NCI-H524 (cell line): Measurements from ENCODE around the gene CDC42BPA.
A peak's percentile ranks its signal among the peaks of the same experiment; 100 is the strongest.

Source experiments
- DNase-seq, 2 experiments: peaks; one replicate each; lab custom pipeline; 2025; lab: John Stamatoyannopoulos, UW

Gene CDC42BPA

DNA sequence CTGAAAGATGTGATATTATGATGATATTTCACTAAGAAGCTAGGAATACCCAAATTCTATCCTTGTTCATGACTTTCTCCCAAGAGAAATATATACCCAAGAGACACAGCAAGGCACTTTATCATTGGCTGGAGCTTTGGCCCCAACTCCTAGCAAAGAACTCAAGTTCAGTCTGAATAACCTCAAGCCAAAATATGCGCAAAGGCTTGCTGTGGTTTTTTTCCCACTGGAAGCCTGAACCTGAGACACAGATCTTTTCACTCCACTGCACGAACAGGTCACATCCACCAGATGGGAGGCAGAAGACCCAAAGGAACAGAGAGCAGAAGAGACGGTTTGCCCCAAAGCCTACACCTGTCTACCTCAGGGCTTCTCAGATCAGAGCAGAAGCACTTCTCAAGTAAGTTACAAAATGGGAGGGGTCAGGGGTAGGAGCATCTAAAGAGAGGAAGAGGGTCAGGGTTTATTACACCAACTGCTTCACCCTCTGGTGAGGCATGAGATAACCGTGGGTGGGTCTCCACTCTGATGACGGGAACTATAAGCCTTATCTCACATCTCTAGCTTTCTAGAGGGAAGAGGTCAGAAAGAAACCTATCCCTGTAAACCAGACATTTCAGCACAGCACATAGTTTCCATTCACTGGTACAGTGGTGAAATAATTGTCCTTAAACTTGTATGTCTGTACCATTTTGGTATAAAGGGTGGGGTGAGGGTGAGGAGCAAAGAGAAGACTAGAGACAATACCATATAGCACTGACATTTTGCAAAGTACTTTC lies 17.1 kb upstream of the CDC42BPA start:
- DNase-seq, result no peak

DNA sequence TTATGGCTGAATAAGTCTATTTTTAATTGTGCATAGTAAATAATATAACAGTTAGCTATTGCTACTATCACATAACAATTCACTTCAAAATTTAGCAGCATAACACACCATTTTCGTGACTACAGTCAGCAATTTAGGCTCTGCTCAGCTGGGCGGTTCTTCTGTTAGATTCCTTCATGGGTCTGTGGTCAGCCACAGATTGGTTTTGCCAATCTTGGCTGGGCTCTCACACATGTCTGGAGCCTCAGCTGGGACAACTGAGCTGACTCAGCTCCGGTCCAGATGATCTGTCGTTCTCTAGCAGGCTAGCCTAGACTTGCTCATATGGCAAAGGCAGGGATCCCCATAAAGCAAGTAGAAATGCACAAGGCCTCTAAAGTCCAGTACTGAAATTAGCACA lies 15.1 kb upstream of the CDC42BPA start:
- DNase-seq, result no peak

DNA sequence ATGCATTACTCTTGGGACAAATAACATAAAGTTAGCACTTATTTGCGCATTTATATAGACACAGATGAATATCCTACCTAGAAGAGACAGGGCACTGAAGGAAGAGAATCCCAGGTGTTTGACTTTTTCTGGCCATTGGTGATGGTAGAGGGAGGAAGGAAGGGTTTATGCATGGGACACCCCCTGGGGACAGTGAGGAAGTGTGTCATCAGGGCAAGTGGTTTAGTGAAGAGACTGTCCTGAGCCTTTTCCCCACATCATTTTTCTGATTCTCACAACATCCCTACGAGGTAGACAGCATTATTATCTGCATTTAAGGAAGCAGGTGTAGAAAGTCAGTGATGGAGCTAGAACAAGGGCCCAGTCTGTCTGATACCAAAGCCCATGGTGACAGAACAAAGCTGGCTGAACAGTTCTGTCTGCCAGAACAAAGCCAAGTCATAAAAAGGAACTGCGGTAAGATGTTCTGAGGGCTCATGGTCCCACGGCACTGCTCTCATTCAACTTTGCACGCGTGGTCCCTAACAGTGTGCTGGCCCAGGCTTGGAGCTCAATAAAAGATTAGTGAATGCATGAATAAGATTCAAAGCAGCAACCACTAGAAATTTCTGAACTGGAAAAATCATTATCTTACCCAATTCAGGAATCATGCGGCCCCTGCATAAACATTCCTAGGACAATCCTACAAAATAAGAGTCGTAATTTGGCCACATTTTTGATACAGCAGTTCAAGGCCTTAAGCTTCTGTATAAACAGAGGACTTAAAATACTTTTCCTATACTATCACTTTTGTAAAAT lies 12.2 kb upstream of the CDC42BPA start:
- DNase-seq, result no peak

DNA sequence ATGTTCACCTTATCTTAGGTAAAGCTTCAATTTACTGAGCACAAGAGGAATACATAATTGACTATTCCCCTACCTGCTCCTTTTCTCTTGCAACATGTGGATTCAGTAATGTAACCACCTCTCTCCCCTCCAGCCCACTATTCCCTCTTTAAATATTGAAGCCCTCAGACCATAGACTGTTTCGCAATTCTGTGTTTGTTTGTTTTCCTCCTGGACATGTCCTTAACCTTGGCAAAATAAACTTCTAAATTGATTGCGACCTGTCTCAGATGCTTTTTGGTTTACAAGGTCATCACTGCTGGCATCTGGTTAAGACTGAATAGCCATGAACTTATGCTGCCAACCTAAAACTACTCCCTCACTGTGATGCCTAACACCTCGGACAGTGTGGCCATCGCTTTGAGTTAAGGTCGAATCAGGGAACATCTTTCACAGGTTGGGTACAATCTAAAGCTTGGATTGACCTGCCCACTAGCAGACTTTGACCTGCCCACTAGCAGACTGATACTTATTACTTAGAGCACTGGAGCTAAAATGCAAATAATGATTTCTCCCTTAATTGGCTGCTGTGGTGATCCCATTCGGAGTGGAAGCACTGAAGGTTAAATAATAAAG lies 10.2 kb upstream of the CDC42BPA start:
- DNase-seq, result no peak

DNA sequence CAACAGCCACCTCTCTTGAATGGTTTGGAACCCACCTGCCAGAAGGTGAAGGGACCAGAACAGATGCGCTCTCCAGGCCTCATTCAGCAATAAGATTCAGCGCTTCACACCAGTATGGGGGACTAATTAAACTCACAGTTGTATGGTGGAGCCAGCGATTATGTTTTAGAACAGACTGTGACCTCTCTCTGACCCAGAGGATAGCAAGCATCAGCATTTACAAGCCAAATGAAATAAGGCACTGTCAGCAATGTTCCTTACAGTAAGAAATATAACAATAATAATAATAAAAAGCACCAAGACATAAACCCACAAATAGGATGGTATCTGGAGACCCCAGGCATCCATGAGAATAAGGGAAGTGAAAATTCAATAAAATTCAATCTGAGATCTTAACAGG lies 6.9 kb upstream of the CDC42BPA start:
- peak; percentile 20 to 66 for DNase-seq

DNA sequence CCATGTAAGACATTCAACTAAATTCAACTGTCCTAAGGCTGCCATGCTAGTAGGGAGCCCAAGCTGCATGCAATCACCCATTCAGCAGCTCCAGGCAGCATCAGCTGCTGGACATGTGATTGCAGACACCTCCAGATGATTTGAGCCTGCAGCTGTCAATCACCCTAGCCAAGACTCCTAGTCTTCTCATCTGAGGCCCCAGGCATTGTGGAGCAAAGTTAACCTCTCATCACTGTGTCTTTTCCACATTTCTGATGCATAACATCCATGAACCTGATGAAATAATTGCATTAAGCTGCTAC lies 5.6 kb upstream of the CDC42BPA start:
- DNase-seq, result no peak

DNA sequence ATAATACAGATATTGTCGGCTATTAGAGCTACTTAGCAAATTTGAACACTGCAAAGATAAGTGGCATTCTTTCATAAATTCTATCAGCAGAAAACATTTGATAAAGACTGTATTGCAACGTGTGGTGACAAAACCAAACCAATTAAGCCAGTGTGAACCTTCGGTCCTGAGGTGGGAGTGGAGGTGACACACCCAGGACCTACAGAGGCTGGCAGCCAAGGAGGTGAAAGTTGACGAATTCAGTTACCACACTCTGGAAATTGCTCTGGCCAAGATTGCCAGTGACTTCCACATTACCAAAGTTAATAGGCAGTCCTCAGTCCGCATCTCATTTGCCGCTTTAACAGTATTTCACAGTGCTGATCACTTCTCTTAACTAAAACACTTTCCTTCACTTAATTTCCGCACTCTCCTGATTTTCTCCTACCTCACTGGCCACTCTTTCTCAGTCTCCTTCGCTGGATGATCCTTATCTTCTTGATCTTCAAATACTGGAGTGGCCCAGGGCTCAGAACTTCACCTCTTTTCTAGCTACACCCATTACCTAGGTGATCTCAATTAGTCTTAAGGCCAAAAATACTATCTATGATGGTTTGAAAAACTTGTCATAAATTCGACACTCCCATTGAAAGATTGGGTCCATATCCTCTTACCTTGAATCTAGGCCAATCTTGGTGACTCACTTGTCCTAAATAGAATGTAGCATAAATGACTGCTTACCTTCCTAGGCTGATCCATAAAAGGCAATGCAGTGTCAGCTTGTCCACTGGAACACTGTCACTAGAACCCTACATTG lies 5.1 kb upstream of the CDC42BPA start:
- no peak for DNase-seq

DNA sequence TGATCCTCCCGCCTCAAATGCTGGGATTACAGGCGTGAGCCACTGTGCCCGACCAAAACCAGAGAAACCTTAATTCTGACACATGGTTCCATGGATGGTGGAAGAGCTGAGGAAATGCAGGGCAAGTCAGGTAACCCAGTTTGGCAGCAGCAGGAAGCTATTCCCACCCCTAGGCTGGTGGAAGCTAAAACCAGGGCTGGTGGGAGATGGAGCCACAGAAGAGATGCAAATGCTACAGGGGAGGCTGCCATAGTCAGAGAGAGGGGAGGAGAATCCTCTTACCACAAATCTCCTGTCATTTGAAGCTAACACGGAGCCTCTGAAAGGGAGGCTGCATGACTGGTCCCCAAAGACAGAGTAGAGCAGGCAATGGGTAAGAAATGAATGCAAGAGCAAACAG lies 4.1 kb upstream of the CDC42BPA start:
- no peak for DNase-seq

DNA sequence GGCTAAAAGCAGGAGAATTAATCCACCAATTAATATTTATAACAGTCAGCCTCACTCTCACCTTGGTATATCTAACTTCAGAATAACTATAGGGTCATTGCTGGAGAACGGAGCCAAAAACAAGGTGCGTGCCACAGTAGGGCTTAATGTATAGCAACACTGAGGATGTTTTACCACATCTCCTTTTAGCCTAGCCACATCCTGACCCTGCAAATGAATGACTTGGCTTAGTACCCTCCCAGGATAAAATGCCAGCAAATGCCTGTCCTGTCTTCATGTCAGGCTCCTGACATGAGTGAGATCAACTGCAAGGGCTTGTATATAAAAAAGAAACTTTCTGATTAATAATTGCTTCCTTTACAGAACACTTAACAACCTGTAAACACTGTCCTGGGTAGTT lies 2.7 kb upstream of the CDC42BPA start:
- no peak for DNase-seq

DNA sequence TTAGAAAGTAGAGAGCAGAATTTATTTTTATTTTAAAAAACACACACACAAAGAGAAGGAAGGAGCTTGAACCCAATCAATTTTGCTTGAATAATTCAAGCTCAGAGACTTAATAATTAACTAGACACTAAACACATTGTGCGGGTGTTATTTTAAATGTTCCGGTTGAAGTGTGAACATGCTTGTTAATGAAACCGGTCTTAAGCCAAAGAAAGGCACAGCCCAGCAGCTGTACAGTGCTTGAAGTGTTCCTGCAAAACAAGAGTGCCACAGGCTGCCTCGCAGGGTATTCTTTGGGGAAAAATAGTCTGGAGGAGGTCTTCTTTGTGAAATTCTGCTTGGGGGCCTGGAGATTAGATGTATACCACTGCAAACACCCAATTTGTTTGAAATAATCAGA lies 2.2 kb upstream of the CDC42BPA start:
- DNase-seq, result peak in 1 of 2 experiments; percentile 60

DNA sequence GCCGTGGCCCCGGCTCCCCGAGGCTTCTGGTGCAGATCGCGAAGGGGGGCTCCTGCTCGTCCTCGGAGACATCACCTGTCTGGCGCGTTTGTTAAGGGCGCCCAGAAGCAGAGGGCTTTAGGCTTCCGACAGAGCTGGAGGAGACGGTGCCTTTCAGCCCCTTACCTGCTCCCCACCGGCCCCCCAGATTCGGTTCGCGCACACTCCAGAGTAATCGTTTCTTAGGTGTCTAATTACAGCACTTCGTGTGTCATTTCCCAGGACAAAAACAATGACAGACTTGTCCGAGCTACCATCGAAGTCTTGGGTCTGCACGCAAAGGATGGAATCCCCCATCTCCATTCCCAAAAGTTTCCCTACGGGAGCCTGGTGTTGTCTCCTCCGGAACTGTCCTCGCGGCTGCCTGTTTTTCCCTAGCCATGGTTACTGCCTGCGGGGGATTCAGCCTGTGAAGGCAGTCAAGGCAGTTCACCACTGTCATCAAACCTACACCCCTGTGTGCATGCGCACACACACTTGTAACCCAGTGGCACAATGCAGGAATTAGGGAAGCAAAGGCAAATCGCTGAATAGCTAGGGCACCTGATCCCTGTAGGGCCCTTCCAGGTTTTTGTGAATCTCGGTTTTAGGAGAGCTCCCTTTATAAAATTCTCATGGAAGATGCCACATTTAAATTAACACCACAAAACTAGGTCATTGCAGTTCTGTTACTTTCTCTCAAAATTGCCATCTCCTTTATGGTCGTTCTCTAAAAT lies 738 bp upstream of the CDC42BPA start:
- peak; percentile 51 to 73 for DNase-seq

DNA sequence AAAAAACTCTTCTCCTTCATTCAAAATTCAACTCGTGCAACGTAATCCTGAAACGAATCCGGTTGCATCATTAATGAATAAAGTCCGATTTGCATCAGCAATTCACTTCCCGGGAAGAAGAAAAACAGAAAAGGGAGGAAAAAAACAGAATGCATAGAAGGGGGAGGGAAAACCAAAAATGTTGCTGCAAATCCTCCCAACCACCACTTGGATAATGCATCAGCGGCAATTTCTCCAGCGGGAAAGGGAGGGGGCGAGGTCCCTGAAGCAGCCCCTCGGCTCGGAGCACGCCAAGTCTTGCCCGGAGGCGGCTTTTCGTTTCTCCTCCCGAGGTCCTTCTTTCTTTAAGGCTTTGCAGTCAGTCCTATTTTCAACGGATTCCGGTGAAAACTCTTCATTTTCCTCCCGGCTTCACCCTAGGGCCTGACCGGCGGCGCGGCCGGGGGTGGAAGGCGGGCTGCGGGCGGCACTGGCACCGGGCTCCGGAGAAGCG lies 723 bp downstream of the CDC42BPA start:
- peak; percentile 6 to 51 for DNase-seq

DNA sequence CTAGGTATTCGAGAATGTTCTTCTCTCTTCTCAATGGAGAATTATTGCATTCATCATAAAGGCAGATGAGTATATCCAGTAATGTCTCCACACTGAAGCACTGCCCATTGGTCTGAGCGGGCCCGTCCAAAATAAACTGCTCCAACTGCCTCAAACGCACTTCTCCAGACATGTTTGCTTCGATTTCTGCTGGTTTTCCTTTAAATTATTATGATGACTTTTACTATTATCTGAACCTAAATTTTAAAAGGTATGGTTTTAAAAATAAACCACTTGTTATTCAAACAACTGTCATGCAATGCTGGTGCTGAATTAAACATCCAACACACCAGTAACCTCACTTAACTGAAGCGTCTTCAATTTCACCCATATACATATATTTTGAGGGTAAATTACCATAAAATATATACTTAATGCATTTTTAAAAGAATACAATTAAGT lies 1.3 kb downstream of the CDC42BPA start:
- peak in 1 of 2 experiments; percentile 11 for DNase-seq

DNA sequence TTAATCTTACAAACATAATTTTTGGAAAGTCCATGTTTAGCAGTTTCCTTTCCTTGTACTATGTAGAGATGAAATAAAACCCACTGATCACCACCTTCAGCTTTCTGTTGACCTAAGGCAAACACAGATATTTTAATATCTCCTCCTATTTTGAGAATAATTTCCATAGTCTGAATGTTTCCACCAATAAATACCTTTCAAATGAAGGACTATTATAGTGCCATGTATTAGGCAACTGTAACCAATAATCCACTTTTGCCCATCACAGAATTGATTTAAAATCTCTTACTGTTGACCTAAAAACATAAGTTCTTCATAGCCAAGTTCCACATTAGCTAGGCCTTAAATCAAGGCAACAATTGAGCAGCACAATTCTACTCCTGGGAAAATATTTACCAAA lies 1.8 kb downstream of the CDC42BPA start:
- no peak for DNase-seq

DNA sequence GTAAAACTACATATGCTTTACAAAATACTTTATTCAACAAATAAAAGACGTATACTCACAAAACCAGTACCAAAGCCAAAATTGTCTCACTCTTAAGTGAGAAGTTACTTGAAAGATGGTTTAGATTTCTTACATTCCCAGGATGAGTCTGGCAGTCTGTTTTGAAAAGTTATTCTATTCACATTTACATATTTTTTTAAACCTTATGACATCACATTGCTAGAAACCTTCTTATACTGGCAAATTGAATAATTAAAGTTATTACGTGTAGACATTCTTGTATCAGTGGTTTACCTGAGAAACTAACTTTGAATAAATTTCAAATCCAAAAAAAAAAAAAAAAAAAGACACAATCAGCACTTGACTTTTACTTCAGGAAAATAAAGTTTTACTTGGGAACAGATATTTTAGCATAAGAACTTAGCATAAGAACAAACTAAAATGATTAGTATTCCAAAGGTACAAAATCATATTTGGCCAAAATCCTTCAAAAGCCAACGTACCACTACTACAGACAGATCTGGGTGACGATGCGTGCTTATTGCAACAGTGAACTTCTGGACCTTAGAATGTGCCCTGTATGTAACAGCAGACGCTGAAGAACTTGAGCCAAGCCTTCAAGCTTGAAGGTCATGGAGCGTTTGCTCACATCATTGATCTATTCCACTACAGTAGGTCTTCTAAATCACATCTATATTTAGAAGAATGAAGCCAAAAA lies 2.5 kb downstream of the CDC42BPA start:
- DNase-seq, result peak; percentile 14 to 50

DNA sequence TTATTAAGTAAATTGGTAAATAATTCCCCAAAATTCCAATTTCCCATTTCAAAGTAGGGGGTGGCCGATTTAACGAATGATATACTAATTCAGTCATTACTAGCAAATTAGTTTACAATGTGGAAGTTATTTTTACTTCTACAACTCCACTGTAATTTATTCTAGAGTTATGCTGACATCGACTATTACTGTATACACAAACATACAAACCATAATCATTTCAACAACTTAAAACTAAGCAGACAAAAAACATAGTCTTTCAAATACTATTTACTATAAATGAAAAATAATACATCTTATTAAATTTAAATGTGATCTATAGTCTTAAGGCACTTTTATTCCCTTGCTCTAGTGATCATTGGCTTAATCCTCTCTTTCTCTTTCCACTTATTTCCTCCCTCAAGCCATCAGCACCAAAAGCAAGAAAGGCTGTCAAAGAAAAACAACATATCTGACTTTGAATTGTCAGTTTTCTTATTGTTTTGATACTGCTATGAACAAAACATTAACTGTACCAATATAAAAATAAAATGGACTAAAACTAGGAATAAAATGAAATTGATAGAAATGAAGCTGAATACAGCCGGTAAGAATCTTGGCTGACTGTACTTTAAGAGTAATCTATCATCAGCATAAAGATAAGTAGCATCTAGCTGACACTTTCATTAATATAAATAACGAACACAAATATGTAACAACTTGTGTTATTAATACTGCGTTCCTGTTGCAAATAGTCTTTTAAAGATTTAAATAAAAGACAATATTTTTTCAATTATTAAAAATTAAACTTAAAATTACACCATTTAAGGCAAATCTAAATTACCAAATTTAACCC lies 4.1 kb downstream of the CDC42BPA start:
- DNase-seq, result no peak

DNA sequence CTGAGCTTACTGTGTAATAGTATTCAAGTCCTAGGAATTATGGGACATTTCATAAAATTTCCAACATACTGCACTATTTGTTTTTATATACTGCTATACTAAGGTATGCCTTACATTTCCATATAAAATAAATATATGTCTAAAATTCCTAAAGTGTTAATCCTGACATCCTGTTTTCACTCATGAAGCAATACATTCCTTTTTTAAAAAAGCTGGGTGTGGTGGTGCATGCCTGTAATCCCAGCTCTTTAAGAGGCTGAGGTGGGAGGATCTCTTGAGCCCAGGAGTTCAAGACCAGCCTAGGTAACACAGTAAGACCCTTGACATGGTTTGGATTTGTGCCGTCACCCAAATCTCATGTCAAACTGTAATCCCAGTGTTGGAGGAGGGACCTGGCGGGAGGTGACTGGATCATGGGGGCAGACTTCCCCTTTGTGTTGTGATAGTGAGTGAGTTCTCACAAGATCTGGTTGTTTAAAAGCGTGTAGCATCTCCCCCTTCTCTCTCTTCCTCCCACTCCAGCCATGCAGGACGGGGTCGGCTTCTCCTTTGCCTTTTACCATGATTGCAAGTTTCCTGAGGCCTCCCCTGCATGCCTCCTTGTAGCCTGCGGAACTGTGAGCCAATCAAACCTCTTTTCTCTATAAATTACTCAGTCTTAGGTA lies 5.8 kb downstream of the CDC42BPA start:
- no peak for DNase-seq

DNA sequence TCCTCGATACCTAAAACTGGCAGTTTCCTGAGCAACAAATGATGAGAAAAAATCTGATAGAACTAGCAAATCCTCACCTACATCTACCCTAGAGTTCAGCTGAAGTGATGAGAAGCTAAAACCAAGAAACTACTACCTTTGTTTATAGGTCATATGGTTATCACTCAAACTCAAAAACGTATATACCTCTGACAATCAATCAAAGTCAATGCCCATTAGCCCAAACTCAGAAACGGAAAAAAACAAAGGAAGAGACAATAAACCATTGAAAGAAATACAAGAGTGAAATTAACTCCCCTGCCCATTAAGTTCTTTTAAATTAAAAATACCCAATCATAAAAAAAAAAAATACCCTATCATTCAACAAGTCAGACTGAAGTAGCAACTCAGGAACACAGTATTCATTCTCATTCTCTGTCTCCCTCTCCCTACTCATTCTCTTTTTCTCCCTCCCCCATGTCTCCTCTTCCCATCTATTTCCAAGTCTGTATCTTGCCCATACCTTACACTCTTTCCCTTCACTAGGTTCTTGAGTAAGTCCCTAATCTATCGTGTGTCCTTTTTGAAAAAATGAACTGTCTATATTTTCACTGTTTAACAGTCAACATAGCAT lies 6.8 kb downstream of the CDC42BPA start:
- DNase-seq, result no peak
